A549 treated with AZD2906 at 1 μM for 4 hours (cell line): Measurements from ENCODE around the gene GATB. TPM values are rescaled to one million over a fixed set of nuclear protein-coding genes. Genes with fewer than 3 reads are reported as not detected.

Experiments
- total RNA-seq: library from RNA; stranded (reverse); fragments of 200-300 nt; extraction: Qiagen RNA extraction; gene quantifications from 5 replicates; pipeline ENCODE4 v1.2.3, GENCODE V29; 2022

The GATB gene, protein sequence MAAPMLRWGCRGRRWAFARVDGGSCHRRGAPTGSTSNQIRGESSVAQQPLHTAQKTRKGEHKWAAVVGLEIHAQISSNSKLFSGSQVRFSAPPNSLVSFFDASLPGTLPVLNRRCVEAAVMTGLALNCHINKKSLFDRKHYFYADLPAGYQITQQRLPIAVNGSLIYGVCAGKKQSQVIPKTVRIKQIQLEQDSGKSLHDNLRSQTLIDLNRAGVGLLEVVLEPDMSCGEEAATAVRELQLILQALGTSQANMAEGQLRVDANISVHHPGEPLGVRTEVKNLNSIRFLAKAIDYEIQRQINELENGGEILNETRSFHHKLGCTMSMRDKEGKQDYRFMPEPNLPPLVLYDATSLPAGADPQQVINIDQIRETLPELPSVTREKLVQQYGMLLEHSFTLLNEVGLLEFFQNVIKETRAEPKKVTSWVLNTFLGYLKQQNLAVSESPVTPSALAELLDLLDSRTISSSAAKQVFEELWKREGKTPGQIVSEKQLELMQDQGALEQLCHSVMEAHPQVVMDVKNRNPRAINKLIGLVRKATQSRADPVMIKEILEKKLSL
- 9.5 to 10.9 TPM (median 10.2 TPM) in 5 replicates for total RNA-seq

DNA sequence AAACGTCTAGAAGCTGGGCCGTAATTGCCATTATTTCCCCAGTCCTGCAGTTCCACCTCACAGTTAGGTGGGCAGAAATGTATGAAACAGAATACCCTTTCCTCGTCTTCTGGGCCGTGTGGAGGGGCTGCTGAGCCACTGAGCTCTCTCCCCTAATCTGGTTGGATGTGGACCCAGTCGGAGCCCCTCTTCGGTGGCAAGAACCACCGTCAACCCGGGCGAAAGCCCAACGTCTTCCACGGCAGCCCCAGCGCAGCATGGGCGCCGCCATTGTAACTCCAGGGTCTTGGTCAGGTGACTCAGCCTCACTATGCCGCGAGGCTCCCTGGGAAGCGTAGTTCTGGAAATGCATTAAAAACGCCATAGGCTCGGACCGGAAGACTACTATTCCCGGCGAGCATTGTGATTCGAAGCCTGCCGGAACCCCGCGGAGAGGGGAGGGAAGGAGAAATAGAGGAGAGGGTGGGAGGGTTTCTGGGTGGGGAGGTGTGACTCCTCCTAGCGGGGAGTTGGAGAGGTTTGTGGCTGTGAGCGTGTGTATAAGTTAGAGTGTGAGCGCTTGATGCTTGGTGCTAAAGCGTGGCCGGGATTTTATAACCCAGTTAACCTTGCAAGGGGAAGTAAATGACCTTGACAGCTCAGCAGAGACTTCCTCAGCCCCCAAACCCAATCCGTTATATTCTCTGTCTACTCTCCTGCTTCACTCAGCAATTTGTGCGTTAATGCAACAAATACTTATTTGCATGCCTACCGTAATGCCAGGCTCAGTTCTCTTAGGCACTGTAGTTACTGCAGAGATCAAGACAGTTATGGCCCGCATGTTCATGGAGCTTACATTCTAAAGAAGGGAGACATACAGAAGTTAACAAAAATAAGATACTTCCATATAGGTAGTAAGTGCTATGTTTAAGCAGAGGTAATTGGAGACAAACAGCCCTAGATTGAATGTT is at the start of gene GATB:
GATB (minus strand) TSS at position 296 of the 950 bp plus-strand sequence; CDS start at position 271, 25 bp downstream.

